ENCODE results near the gene MRPS16.

Gene MRPS16

GRCh38 chr10:73205081-73205480 lies 47.4 kb downstream of the MRPS16 start:
- DNase-seq (ENCODE audit: low read depth in 1 of 2, low spot score in 1 of 2) = no peak

Data from activated CD4-positive, alpha-beta T cell treated with anti-CD3 and anti-CD28 coated beads, Interleukin-2, amount 50 U/mL, for 24 hours (primary cell).